Activated CD4-positive, alpha-beta T cell treated with anti-CD3 and anti-CD28 coated beads, Interleukin-2, Interleukin-6, amounts not matched to agents 100 ng/mL and 50 ng/mL, durations not matched to agents 16 hours and 8 hours (primary cell): ENCODE results near the gene LDLRAD4.

Experiments
- DNase-seq: peaks from one replicate; pipeline ENCODE4 v3.0.0-alpha.2; 2020

LDLRAD4 gene

GRCh38 chr18:13376841-13377351, 158.3 kb downstream of the LDLRAD4 start:
- DNase-seq, result peak; percentile 80

GRCh38 chr18:13377496-13377895, 158.9 kb downstream of the LDLRAD4 start:
- peak; percentile 76 for DNase-seq

DNA sequence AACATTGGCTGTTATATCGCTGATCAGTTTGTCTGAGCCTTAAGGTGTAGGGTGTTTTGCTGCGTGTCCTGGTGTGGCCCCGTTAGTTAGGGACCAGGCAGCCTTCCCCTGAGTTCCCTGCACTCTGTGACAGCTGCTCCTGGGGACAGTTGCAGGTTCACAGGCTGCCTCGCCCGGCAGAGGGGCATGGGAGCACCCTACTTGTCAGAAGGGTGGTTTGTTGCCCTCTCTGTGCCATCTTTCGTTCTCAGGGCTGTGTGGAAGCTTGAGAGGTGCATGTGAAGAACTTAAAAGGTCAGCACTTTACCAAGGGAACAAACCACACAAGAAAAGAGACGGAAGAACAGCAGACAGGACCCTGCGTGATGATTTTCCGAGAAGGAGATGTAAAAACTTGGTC, 159.6 kb downstream of the LDLRAD4 start:
- no peak for DNase-seq

DNA sequence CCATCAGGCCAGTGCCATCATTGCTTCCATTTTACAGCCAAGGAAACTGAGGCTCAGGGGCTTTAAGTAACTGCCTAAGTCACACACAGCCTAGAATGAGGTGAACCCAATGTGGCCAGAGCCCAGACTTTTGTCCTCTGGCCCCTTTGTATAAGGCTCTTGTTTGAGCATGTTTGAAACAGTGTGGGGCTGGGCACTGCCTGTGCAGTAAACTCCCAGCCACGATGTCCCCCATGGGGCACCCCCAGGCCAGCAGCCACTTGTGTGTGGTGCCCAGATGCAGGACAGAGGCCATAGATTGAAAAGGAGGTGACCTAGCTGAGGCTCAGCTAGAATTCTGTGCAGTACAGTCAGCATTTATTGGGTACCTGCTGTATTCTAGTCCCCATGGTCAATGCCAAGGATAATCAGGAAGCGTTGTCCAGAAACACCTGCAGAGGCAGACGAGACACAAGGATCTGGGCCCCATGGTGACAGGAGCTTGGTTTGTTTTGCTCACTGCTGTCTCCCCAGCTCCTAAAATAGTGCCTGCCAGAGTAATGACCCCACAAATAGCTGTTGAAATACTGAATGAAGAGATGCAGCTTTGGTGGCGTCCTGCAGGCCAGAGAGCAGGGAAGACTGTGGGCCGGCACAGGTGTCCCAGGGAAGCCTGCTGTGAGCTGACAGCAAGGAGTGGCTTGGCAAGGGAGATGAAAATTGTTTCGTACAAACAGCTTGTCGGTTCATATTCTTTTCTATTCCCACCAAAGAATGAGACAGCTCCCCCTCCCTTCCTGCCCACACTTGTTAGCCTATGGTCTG, 160.7 kb downstream of the LDLRAD4 start:
- no peak for DNase-seq

DNA sequence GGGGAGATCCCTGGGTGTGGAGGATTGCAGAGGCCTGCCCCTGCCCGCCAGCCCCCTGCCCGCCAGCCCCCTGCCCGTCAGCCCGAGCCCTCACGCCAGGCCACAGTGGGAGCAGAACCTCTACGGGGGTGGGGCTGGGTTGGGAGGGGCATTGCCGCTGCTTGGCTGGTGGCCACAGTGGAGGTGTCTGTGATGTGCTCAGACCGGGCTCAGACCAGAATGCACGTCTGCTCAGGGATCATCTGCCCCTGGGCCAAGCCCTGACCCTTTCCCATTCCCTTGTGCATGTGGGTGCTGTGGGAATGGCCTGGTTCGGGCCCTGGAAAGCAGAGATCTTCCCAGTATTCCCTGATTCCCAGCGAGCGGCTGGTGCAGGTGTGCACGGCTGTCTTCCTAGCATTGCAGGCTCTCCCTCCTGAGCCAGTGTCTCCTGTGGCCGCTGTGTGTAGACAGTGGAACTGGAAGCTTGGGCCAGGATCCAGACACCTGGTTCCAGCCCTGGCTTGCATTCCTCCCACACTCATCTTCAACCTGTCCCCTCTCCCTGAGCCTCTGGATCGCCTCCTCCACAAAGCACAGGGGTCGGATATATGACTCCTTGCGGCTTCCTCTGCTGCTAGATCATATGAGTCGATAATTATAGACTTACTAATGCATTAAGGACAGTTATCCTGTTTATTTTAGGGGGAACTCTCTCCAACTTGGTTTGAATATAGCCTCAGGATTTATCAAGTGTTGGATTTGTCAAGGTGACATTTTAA, 161.6 kb downstream of the LDLRAD4 start:
- no peak for DNase-seq

DNA sequence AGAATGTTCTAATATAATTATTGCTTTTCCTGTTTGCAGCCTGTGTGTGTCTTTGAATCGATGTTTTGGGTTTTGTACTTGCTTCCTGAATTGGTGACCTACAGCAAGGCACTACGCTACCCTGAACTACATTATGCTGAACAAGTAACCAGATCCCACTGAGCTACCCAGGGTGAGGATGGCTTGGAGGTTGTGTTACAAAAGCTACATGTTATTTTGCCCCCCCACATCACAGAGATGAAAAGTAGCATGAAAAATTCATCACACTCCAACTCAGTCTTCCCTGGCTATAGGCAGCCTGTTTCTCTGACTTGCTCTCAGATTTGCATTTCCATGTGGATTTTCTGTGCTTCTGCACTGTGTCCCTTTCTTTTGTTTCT, 162.1 kb downstream of the LDLRAD4 start:
- no peak for DNase-seq

- DNase-seq, result no peak
Measured at GRCh38 chr18:13381331-13381730, 162.8 kb downstream of the LDLRAD4 start.

- peak; percentile 64 for DNase-seq
Measured at GRCh38 chr18:13381944-13382365, 163.4 kb downstream of the LDLRAD4 start.

GRCh38 chr18:13382366-13382953, 163.9 kb downstream of the LDLRAD4 start:
- DNase-seq, result peak; percentile 51

DNA sequence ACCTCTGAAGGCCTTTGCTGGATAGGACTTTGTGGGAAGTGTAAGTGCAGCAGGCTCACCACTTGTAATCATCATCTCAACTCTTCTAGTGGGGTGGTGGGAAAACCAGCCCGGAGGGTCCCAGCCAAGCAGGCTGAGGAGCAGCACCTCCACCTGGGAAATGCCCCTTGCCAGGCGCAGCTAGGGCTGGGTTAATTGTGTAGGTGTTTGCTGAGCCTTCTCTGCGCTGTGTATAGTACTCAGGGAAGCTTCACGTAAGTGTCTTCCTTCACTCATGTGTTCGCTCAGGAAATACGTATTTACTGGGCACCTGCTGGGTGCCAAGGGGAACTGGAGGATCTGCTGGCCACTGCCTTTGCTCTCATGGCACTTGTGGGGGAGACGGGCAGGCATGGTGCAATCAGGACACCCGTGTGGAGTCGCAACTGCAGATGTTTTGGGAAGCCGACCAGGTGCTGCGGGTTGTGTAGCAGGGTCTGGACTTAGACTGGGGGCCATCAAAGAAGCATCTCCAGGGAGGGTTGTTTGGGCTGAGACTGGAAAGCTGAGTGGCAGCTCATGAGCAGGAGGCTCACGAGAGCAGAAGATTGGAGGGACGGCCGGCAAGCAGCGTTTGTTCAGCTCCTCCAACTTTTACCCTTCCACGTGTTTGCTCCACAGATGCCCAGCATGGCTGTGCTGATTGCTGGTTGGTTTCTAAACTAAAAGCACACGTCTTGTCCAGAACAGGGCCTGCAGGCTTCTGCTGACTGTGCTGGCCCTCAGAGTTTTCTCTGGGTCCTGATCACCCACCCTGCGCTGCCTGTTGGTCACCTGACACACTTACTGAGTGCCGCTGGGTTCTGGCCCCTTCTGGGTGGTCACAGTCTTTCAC, 164.6 kb downstream of the LDLRAD4 start:
- no peak for DNase-seq

DNA sequence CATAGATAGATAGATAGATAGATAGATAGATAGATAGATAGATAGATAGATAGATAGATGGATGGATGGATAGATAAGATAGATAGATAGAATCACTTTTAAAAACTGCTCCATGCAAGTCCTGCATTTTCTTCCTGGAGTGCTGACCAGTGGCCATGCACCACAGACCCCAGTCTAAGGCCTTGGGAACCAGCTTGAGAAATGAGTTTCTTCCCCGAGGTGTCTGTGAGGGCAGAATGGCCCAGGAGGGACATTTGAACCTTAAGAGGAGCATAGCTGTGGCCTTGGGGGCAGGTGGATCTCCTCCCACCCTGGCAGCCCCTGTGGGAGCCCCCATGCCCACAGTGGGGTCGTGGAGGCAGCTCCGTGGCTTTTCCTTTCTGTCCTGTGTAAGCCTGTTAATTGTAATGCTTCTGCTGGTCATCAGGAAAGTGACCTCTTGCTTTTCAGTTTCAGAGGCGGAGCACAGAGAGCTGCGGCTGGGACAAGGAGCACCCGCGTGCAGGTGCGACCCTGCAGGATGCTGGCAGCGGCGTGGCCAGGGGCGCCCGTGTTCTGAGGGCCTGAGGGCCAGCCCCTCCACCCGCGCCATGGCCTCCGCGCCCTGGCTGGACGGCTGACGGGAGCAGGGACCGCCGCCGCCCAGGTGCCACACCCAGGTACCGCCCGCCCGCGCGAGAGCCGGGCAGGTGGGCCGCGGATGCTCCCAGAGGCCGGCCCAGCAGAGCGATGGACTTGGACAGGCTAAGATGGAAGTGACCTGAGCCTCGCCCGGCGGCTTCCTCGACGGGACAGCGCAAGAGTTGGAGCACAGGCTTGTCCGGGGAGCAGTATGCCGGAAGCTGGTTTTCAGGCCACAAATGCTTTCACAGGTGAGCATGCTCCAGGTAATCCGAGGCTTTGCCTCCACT, 168.6 kb downstream of the LDLRAD4 start:
- DNase-seq, result no peak

DNA sequence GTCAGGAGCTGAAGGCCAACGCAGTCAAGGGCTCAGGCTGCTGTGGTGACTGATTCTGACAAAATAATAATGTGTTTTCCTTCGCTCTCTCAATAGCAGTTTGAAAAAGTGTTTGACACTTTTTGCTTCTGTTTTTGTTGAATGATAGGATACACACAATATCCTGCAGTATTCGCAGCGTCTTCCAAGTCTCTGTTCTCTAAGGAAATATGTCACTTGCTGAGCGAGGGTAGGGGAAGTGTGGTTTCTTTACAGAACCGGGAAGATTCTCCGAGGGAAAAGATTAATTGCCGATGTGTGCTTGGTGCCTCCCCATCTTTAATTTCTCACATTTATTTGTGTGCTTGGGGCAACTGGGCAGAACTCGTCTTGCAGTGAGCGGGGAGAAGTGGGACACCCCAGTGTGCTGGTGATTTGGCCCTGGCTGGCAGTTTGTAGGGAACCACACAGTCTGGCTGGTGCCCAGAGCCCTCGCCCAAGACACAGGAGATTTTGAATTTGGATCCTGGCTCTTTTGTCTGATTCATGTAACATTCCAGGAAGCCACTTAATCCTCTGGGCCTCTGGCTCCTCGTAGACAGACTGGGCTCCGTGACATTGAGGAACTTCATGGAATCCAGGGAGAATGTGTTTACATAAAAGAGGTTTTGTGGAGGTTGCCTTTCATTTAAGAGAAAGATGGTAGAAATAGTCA, 169.4 kb downstream of the LDLRAD4 start:
- no peak for DNase-seq

DNA sequence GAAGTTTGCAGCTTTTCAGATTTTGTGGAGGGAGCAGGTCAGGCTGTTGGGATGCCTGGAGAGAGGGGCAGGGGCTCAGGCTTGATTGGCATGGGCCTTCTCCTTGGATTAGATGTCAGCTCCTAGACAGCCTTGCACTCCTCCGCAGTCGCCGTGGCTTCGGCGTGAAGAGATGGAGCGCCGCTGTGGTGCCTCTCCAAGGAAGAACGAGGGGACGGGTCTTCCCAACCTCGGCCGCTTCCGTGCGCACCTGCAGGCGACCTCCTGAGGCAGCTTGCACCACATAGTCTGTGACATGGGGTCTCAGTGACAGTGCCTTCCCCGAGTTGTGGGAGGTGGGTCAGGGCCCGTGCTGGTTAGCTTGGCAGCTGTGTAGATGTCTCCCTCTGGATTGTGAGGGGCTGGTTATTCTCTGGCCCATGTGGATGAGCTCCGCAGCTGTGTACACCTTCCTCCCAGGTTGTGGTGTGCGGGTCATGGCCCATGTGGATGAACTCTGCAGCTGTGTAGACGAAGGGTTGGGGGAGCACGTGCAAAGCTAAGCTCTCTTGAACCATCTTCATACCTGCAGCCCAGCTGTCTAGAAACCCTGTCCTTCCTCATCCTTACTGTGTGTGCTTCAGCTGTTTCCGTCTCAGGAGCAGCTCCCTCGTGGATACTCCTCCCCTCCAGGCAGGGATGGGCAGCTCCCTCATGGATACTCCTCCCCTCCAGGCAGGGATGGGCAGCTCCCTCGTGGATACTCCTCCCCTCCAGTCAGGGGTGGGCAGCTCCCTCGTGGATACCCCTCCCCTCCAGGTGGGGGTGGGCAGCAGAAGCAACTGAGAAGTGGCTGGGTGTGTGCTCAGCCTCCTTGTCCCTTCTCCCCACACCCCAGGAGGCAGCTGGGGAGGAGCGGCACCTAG, 170.3 kb downstream of the LDLRAD4 start:
- no peak for DNase-seq

GRCh38 chr18:13389491-13390131, 171.1 kb downstream of the LDLRAD4 start:
- no peak for DNase-seq

DNA sequence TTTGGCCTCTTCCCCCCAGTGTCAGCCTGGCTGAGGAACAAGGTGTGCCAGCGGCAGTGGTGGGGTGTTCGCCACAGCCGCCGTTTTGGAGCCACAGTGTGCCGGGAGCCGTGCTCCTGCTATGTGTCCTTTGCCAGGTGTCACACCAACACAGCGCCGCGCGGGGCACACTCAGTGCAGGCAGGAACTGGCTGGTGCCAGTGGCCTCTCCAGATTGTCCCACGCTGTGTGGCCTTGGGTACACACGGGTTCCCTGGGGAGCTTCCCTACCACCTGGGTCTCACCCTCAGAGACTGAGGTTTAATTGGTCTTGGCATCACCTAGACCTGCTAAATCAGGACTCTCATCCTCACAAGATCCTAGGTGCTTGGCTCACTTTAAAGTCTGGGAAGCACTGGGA, 171.6 kb downstream of the LDLRAD4 start:
- DNase-seq, result no peak

GRCh38 chr18:13390711-13391110, 172.2 kb downstream of the LDLRAD4 start:
- no peak for DNase-seq

DNA sequence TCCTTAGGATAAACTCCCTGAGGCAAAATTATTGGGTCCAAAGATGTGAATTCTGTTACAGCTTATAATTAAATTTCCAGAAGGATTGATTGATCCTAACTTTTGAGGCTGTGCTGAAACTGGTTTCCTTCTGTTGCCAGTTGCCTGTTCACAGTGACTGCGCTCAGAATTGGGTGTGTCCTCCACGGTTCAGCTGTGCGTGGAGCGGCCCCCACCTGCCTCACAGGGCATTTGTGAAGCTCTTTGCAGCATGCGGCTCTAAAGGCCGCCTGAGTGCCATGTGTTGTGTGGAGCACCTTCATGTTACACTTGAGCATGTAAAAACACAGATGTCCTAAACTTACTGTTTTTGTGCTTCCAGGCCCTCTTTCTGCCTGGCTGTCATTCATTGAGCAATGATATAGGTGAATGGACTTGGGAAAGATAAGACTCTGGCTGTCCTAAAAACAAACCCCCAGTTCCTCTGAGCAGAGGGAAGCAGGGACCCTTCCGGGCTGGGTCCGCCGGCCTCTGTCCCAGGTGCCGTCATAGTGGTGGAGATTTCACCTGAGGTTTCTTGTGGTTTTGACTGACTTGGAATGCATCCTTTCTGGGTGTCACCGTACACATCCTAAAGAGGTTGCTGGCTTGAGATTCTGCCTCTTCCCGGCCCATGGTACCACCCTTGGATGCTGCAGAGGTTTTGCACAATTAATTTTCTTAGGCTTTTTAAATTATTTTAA, 173.6 kb downstream of the LDLRAD4 start:
- DNase-seq, result no peak

GRCh38 chr18:13392899-13393298, 174.3 kb downstream of the LDLRAD4 start:
- DNase-seq, result no peak

DNA sequence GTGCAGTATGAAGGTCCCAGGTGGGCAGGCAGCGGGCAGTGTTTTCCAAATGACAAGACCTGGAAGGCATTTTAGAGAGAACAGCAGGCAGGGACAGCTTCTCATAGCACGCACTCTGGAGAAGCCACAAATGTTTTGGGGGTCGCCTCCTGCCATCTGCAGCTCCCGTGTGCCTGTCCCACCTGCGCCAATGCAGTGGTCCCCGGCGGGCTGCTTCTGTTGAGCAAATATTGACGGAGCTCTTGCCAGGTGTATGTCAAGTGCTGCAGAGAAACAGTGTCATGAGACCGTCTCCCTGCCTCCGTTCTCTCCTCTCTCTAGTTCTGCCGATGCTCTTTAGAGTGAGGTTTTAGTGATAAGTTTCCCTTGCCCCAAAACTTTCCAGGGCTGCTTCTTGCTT, 174.8 kb downstream of the LDLRAD4 start:
- no peak for DNase-seq
